Neural progenitor cell (in vitro differentiated cells): ENCODE results near the gene AZU1.

Experiments
- CTCF ChIP-seq: fragments of 200-600 bp; sonication (generic); IDR thresholded peaks from 2 replicates; pipeline ENCODE4 v1.5.1; 2017; ENCODE audit warnings: antibody characterized with exemption, mild to moderate bottlenecking
- EZH2 ChIP-seq: fragments of 200-600 bp; sonication (generic); IDR thresholded peaks from 2 replicates; pipeline ENCODE4 v1.6.1; 2017; ENCODE audit warnings: antibody characterized with exemption, mild to moderate bottlenecking, moderate library complexity
- EZH2phosphoT487 ChIP-seq: fragments of 200-600 bp; sonication (generic); IDR thresholded peaks from 2 replicates; pipeline ENCODE4 v1.6.1; 2017; ENCODE audit warnings: antibody characterized with exemption

- TF ChIP-seq CTCF (no peak), EZH2phosphoT487 (no peak), EZH2 (no peak)
Measured at GRCh38 chr19:812747-813218, 14.9 kb upstream of the AZU1 start.
